GM18868 (cell line): ENCODE data around the gene ADSS1.
"Not testable (repeated sequence)": the region's sequence is repeated elsewhere in the genome, so short reads cannot be mapped to it uniquely, and the experiment has no call there.

Experiments used
- ATAC-seq: cut with Tn5 transposase; IDR thresholded peaks from one replicate; pipeline ENCODE4 v1.9.1; 2021; ENCODE audit warnings: mild to moderate bottlenecking, moderate library complexity; ENCODE audit not compliant: unreplicated experiment

The ADSS1 gene

GRCh38 chr14:104746071-104746545, 22.1 kb downstream of the ADSS1 start:
- no peak for ATAC-seq

DNA sequence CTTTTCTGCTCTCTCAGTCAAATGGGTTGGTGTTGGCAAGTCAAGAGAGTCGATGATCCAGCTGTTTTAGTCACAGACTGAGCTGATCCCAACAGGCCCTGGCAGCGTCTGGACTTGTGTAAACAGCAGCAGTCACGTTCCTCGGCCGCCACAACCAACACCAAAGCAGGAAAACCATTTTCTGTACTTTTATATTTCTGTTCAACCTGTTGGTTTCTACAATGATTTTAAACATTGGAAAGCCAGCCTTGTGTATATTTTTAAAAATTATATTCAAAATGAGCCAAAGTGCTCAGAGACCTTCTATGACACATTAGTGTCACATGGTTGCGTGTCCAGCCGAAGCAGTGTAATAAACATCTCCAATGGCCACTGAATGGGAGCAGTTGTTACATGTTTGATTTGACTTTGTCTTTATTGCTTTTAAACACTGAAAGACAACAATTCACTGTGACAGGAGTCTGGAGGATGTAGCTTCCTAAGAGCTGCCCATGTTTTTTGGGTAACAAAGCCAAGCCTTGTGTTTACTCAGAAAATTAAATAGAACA, 23.0 kb downstream of the ADSS1 start:
- no peak for ATAC-seq

GRCh38 chr14:104747876-104748275, 23.8 kb downstream of the ADSS1 start:
- no peak for ATAC-seq

GRCh38 chr14:104749111-104749649, 25.2 kb downstream of the ADSS1 start:
- no peak for ATAC-seq

GRCh38 chr14:104750056-104750752, 26.2 kb downstream of the ADSS1 start:
- no peak for ATAC-seq

DNA sequence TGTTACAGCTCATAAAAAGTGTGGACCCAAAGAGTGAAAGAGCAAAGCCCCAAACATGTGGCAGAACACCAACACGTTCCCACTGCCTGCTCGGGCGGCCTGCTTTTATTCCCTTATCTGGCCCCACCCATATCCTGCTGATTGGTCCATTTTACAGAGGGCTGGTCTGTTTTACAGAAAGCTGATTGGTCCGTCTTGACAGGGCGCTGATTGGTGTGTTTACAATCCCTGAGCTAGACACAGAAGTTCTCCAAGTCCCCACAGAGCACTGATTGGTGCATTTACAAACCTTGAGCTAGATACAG, 26.7 kb downstream of the ADSS1 start:
- ATAC-seq: not testable (repeated sequence)

- ATAC-seq: no peak
Measured at GRCh38 chr14:104751539-104752422, 27.8 kb downstream of the ADSS1 start.

GRCh38 chr14:104752423-104752734, 28.4 kb downstream of the ADSS1 start:
- peak; percentile 74 for ATAC-seq

DNA sequence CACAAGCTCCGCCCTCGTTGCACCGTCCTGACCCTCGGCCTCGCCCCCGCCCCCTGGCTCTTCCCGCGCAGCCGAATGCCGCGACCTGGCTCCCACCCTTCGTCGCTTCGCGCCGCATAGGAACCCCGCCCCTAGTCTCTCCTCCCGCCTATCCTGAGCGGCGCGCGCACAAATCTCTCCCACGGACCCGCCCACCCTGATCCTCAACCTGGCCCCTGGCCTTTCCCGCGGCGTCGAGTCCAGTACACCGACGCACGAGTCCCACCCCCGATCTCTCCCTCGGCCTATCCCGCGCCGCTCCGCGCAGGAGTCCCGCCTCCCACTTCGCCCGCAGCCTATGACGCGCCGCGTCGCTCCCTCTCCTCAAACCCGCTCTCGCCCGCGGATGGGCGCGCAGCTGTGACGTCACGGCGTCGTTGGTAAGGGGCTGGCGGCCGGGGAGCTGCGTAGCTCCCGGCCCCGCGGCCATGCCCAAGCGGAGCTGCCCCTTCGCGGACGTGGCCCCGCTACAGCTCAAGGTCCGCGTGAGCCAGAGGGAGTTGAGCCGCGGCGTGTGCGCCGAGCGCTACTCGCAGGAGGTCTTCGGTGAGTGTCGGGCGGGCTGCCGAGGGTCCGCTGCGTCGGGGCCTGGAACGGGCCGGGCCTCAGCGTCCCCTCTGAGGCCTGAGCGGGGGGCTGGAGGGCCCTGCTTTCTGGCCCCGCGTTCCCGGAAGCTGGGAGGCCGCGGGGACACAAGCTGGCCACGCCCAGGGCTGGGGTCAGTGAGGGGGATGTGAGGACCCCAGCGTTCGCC, 28.9 kb downstream of the ADSS1 start, which contains the start of gene SIVA1:
TSS of gene SIVA1 (plus strand) at position 413 of the 793 bp plus-strand sequence. CDS start at position 468, 55 bp downstream.
- ATAC-seq: peak; percentile 89

DNA sequence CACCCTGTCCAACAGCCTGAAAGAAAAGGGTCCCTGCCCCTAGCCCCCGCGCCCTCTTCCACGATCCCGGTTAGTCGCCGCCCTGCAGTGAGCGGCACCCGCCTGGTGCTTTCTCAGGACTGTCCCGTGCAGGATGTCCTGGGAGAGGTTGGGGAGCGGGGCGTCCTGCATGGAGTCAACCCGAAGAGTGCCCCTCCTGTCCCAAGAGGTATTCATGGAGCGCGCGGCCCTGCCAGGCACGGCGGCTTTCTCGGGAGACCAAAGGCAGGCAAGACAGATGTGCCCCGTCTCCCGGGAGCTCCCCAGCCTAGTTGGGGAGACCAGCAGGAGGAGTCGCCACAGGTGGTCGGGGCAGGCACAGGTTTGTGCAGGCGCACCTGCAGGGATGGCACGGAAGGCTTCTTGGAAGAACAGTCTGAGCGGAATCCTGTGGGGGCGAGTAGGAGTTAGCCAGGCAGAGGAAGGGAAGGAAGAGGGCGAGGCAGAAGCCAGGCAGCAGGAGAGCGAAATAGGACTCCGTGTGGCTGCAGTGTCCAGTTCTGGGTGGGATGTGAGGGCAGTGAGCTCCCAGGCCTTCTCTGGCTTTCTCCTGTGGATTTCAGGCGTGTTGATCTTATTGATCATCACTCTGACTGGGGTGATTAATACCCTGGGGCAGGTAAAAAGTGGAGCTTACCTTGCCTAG, 29.6 kb downstream of the ADSS1 start:
- no peak for ATAC-seq

GRCh38 chr14:104754213-104754851, 30.3 kb downstream of the ADSS1 start:
- ATAC-seq: no peak

DNA sequence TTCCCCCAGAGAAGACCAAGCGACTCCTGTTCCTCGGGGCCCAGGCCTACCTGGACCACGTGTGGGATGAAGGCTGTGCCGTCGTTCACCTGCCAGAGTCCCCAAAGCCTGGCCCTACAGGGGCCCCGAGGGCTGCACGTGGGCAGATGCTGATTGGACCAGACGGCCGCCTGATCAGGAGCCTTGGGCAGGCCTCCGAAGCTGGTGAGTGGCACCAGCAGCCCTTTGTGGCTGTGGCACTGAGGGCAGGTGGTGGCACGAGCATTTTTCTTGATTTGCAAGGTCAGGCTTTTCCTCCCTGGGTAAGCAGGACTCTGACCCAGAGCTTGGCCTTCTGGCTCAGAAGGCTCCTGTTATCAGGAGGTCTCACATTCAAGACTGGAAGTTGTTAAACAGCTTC, 31.6 kb downstream of the ADSS1 start:
- ATAC-seq: no peak

DNA sequence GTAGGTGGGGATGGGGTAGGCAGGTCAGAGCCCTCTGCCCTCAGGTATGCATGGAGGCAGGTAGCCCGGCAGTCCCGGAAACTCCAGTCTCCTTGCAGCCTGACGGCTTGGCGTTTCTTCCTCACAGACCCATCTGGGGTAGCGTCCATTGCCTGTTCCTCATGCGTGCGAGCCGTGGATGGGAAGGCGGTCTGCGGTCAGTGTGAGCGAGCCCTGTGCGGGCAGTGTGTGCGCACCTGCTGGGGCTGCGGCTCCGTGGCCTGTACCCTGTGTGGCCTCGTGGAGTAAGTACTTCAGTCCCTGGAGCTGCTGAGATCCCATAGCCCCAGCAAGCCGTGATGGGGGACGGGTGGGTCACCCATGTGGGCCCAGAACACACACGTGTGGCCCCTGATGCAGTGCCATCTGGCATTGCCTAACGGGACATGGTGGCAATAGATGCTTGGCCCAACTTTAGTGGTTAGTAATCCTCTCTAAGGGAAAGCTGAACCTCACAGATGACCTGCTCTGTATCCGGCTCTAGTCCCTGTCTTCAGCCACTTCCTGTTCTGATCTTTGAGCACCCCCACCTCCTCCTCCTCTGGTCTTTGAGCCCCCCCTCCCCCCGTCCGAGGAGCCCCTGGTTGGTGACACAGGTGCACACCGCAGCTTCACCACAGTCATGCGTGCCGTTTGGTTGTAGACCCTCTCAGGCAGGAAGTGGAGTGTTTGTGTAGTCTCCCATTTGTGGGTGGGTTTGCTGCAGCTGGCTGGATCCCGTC, 32.6 kb downstream of the ADSS1 start:
- ATAC-seq: no peak

GRCh38 chr14:104757238-104757585, 33.2 kb downstream of the ADSS1 start:
- no peak for ATAC-seq

DNA sequence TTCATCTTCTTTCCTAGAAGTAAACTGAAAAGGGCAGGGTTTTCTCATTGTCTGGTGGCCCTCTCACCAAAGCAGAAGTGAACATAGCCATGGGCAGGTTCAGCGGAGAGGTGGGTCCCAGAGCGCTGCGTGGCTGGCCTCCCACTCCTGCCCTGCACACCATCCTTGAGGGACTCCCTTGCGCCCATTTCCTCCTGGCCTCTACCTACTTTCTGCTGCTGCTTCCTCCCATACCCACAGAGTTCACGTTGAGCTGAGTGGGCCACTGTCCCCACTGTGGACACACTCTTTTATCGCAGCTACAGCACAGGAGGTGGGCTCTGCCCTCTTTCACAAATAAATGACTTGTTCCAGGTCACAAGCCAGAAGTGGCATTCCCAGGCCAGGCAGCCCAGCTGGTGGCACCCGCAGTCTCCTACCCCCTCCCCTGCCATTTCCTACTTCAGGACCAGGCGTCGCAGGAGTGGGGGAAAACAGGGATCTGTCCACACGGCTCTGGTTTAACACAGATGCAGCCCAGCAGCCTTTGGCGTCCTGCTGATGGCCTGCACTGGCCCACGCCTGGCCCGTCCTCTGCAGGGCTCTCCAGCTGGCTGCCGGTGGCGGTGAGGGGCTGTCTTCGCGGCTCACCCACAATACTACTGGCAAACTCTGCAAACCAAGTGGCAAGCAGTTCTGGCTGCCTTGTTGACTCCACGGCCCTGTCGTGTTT, 33.8 kb downstream of the ADSS1 start:
- ATAC-seq: no peak

GRCh38 chr14:104758981-104759969, 35.2 kb downstream of the ADSS1 start:
- ATAC-seq: no peak

DNA sequence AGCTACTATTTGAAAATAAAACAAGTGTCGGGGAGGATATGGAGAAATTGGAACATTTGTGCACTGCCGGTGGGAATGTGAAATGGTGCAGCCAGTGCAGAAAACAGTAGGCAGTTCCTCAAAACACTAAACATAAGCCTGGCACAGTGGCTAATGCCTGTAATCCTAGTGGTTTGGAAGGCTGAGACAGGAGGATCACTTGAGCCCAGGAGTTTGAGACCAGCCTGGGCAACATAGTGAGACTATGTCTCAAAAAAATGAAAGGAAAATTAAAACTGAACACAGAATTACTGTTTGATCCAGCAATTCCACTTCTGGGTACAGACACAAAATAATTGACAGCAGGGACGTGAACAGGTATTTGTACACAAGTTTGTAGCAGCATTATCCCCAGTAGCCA, 41.5 kb downstream of the ADSS1 start:
- no peak for ATAC-seq
